ENCODE data around the gene DYRK1B.
"Not testable (repeated sequence)": the region's sequence is repeated elsewhere in the genome, so short reads cannot be mapped to it uniquely, and the experiment has no call there.

The DYRK1B gene

GRCh38 chr19:39833464-39834286 lies at the start of gene DYRK1B:
Gene DYRK1B, minus strand, starts transcription at chr19:39834162. Its CDS starts 2,295 bp downstream, at chr19:39831867.
- DNase-seq (ENCODE audit: low read depth in 2 of 3, low spot score in 2 of 3) = peak; percentile 89 to 93 (median 90)

DNA sequence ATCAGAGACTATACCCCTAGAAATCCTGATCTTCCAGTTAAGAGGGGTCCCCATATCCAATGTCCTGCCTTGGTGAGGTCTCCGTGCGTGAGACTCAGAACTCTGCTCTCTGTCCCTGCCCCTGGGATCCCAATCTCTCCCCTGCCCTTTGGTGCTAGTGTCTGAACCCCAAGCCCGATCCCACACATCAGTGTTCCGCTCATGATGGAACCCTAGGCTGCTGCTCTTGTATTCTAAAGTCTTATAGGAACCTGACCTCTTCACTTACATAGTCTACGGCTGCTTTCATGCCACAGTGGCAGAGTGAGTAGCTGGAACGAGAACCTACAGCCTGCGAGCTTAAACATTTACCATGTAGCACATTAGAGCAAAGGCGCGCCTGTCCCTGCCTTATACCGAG lies 48.7 kb upstream of the DYRK1B start:
- DNase-seq (ENCODE audit: low read depth in 2 of 3, low spot score in 2 of 3) = not testable (repeated sequence)

- DNase-seq (ENCODE audit: low read depth in 2 of 3, low spot score in 2 of 3) = not testable (repeated sequence)
Measured at GRCh38 chr19:39881495-39882110, 47.6 kb upstream of the DYRK1B start.

DNA sequence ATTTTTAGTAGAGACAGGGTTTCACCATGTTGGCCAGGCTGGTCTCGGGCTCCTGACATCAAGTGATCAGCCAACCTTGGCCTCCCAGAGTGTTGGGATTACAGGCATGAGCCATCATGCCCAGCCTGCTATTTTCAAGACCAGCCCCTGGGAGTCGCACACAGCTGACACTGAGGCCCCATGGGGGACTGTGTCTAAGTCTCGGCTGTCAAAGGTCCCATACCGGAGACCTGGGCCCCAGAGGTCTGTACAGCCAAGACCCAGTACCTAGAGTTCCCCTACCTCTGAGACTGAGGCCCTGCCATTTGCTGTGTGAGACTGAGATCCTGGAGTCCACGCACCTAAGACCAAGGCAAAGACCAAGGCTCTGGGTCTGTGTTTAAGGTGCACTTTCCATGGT lies 46.3 kb upstream of the DYRK1B start:
- not testable (repeated sequence) for DNase-seq (ENCODE audit: low read depth in 2 of 3, low spot score in 2 of 3)

DNA sequence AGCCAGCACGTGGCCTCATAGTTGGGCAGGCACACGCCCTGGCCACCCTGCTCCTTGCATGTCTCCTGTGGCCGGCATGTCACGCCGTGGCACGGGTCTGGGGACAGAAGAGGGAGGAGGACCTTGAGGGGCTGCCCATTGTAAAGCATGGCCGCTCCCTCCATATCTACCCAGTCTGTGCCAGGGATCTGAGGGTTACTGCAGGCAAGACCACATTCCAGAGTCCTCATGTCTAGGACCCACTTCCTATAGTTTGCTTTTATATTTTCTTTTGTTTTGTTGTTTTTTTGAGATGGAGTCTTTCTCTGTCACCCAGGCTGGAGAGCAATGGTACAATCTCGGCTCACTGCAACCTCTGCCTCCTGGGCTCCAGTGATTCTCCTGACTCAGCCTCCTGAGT lies 45.8 kb upstream of the DYRK1B start:
- DNase-seq (ENCODE audit: low read depth in 2 of 3, low spot score in 2 of 3) = not testable (repeated sequence)

GRCh38 chr19:39878866-39879265 lies 44.9 kb upstream of the DYRK1B start:
- not testable (repeated sequence) for DNase-seq (ENCODE audit: low read depth in 2 of 3, low spot score in 2 of 3)

GRCh38 chr19:39878398-39878797 lies 44.4 kb upstream of the DYRK1B start:
- no peak for DNase-seq (ENCODE audit: low read depth in 2 of 3, low spot score in 2 of 3)

- DNase-seq (ENCODE audit: low read depth in 2 of 3, low spot score in 2 of 3) = not testable (repeated sequence)
Measured at GRCh38 chr19:39877982-39878381, 44.0 kb upstream of the DYRK1B start.

GRCh38 chr19:39877488-39877887 lies 43.5 kb upstream of the DYRK1B start:
- DNase-seq (ENCODE audit: low read depth in 2 of 3, low spot score in 2 of 3) = not testable (repeated sequence)

GRCh38 chr19:39876486-39876885 lies 42.5 kb upstream of the DYRK1B start:
- DNase-seq (ENCODE audit: low read depth in 2 of 3, low spot score in 2 of 3) = not testable (repeated sequence)

GRCh38 chr19:39875401-39875864 lies 41.5 kb upstream of the DYRK1B start:
- DNase-seq (ENCODE audit: low read depth in 2 of 3, low spot score in 2 of 3) = not testable (repeated sequence)

GRCh38 chr19:39874404-39874803 lies 40.4 kb upstream of the DYRK1B start:
- DNase-seq (ENCODE audit: low read depth in 2 of 3, low spot score in 2 of 3) = no peak

GRCh38 chr19:39873385-39873784 lies 39.4 kb upstream of the DYRK1B start:
- DNase-seq (ENCODE audit: low read depth in 2 of 3, low spot score in 2 of 3) = no peak

DNA sequence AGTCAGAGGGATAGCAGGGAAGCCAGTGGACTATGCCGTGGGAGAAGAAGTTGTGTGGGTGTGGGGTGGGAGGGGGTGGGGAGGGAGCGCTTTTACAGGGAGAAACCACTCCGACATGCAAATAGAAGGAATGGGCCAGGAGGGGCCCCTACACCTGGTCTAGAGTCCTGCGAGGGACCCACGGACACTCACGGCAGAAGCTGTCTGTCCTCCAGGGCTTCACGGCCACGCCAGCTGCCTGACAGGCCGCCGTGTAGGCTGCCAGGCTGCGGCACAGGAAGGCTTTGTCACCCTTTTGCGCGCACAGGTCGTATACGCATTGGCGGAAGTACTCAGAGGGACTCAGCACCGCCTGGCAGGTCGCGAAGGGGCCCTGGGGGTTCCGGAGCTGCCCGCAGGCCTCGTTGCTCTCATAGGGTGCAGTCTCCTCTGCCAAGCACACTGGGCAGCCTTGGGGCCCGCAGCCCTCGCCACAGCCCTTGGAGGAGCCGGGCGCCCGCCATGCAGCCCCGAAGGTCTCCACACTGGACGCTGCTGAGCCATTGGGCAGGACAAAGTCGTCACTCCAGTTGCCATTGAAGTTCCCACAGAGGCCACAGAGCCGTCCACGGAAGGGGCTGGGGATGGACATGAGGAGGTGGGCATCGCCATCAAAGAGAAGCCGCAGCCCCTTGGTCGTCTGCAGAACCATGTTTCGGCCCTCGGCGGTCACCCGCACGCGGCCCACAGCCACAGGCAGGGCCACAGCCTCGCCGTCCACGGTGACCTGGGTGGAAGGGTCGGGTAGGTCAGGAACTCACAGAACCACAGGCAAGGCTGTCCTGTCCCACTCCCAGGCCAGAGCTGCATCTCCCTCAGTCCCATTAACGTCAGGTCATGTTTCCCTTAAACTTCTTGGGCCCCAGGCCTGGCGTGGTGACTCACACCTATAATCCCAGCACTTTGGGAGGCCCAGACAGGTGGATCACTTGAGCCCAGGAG lies 38.2 kb upstream of the DYRK1B start:
- DNase-seq (ENCODE audit: low read depth in 2 of 3, low spot score in 2 of 3) = no peak

DNA sequence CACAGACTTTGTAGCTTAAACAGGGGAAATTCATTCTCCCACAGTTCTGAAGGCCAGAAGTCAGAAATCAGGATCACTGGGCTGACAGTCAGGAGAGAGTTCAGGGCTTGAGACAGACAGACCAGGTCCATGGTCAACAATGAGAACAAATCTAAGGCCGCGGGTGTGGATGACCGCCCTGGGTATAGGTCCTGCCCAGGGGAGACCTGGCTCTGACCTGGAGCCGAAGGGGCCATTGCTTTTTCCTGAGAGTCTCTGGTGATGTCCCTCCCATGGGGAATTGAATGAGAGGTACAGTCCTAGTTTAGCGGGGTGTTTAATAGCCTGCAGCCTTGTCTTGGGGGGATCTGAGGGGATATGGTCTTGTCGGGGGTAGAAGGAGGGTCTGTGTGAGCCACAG lies 37.4 kb upstream of the DYRK1B start:
- DNase-seq (ENCODE audit: low read depth in 2 of 3, low spot score in 2 of 3) = no peak

DNA sequence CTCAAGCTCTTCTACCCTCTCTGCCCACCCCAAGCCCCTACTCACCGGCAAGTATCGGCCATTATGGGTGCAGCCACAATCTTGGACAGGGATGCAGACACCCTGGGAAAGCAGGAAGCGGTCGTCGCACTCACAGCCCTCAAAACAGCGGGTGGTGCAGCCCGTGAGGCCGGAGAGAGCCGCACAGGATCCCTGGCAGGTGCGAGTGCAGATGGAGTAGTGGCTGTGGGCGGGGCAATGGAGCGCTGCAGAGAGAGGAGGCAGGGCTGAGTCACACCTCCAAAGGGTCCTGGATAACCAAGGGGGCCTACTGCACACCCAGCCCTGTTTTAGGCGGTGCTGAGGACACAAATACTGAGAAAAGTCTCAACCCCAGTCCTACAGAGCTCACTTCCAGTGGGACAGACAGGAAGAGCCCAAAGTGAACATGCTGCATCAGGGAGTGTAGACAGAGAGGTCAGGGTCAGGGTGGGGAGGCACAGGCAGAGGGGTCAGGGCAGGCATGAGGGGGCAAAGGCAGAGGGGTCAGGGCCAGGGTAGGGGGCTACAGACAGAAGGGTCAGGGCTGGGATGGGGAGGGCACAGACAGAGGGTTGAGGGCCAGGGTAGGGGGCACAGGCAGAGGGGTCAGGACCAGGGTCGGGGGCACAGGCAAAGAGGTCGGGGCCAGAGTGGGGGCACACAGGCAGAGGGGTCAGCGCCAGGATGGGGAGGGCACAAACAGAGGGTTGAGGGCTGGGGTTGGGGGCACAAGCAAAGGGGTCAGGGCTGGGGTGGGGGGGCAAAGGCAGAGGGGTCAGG lies 36.4 kb upstream of the DYRK1B start:
- no peak for DNase-seq (ENCODE audit: low read depth in 2 of 3, low spot score in 2 of 3)

DNA sequence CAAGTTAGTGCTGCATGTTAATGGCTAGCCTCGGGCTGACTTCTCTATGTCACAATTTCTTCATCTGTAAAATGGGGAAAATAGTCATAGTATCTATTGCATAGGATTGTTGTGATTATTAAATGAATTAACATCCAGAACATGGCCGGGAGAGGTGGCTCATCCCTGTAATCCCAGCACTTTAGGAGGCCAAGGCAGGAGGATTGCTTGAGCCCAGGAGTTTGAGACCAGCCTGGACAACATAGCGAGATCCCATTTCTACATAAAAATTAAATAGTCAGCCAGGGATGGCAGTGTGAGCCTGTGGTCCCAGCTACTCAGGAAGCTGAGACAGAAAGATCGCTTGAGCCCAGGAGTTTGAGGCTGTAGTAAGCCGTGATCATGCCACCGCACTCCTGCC lies 34.0 kb upstream of the DYRK1B start:
- no peak for DNase-seq (ENCODE audit: low read depth in 2 of 3, low spot score in 2 of 3)

GRCh38 chr19:39867133-39867532 lies 33.2 kb upstream of the DYRK1B start:
- DNase-seq (ENCODE audit: low read depth in 2 of 3, low spot score in 2 of 3) = no peak

- DNase-seq (ENCODE audit: low read depth in 2 of 3, low spot score in 2 of 3) = no peak
Measured at GRCh38 chr19:39865953-39866352, 32.0 kb upstream of the DYRK1B start.

DNA sequence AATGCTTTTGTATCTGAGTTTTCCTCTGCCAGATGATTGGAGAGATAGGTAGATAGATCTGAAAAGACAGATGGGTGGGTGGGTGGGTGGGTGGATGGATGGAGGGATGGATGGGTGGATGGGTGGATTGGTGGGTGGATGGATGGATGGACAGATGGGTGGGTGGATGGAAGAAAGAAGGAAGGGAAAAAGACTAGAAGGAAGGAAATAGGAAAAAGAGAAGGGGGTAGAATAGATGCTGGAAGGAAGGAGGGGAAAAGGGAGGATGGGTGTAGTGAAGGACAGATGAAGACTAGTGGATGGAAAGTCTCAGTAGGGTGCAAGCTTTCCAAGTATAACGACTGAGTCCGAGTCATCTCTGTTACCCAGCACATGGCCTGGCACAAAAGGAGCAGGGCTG lies 31.2 kb upstream of the DYRK1B start:
- DNase-seq (ENCODE audit: low read depth in 2 of 3, low spot score in 2 of 3) = no peak
